MCF 10A (cell line): ENCODE results near the gene TAPBP. TPM values are rescaled to one million over a fixed set of nuclear protein-coding genes. Genes with fewer than 3 reads are reported as not detected.
"Not testable (repeated sequence)": the region's sequence is repeated elsewhere in the genome, so short reads cannot be mapped to it uniquely, and the experiment has no call there.

ENCODE experiments used
- BruUV-seq: library from RNA; stranded (reverse); fragments of 400-500 nt; replicated peaks from 2 replicates; lab custom pipeline; 2021; lab: Mats Ljungman, UMichigan
- CTCF ChIA-PET: fragments of 300-600 bp; sonication (Branson Sonifier 250); formaldehyde crosslinking; extraction: SDS; loops from one replicate; lab custom pipeline; 2021; ENCODE audit warnings: antibody characterized with exemption, inconsistent platforms; lab: Yijun Ruan, JAX
- POLR2A ChIA-PET: fragments of 300-600, 350-650 bp; sonication (Branson Sonifier 250); formaldehyde crosslinking; extraction: SDS; loops from one replicate; lab custom pipeline; 2020; ENCODE audit warnings: antibody characterized with exemption, inconsistent platforms; lab: Yijun Ruan, JAX
- DNase-seq: peaks from one replicate; pipeline ENCODE4 v3.0.0-alpha.2; 2018; ENCODE audit not compliant: unreplicated experiment
- H3K27ac Mint-ChIP-seq: one replicate; pipeline ENCODE4 v1.8.0; 2022; ENCODE audit warnings: mild to moderate bottlenecking, low read depth, mixed read lengths; ENCODE audit not compliant: unreplicated experiment
- H3K27me3 Mint-ChIP-seq: one replicate; pipeline ENCODE4 v1.8.0; 2022; ENCODE audit warnings: mixed read lengths; ENCODE audit not compliant: insufficient read depth, unreplicated experiment
- H3K36me3 Mint-ChIP-seq: one replicate; pipeline ENCODE4 v1.8.0; 2022; ENCODE audit warnings: mild to moderate bottlenecking, moderate library complexity, mixed read lengths; ENCODE audit not compliant: insufficient read depth, unreplicated experiment
- H3K4me1 Mint-ChIP-seq: one replicate; pipeline ENCODE4 v1.8.0; 2022; ENCODE audit warnings: mixed read lengths; ENCODE audit not compliant: insufficient read depth, unreplicated experiment
- H3K4me3 Mint-ChIP-seq: one replicate; pipeline ENCODE4 v1.8.0; 2022; ENCODE audit warnings: mild to moderate bottlenecking, moderate library complexity, mixed read lengths; ENCODE audit not compliant: unreplicated experiment
- H3K9me3 Mint-ChIP-seq: one replicate; pipeline ENCODE4 v1.8.0; 2022; ENCODE audit warnings: mixed read lengths; ENCODE audit not compliant: unreplicated experiment
- intact Hi-C: fragments of 100-400 bp; cut with micrococcal nuclease; formaldehyde crosslinking; loops from 2 replicates; pipeline ENCODE4 v1.14.1; 2022
- total RNA-seq: library from RNA; stranded (reverse); gene quantifications from 2 replicates; pipeline ENCODE4 v1.2.3, GENCODE V29; 2022
- TF ChIP-seq, protein P1 (sequence below): fragments of 200-600 bp; IDR thresholded peaks from one replicate; pipeline ENCODE4 v1.8.0; 2022; ENCODE audit warnings: antibody characterized with exemption, mild to moderate bottlenecking; ENCODE audit not compliant: unreplicated experiment

TAPBP gene
- total RNA-seq, 1 experiment from 2014 or later: 84.9 TPM

DNA sequence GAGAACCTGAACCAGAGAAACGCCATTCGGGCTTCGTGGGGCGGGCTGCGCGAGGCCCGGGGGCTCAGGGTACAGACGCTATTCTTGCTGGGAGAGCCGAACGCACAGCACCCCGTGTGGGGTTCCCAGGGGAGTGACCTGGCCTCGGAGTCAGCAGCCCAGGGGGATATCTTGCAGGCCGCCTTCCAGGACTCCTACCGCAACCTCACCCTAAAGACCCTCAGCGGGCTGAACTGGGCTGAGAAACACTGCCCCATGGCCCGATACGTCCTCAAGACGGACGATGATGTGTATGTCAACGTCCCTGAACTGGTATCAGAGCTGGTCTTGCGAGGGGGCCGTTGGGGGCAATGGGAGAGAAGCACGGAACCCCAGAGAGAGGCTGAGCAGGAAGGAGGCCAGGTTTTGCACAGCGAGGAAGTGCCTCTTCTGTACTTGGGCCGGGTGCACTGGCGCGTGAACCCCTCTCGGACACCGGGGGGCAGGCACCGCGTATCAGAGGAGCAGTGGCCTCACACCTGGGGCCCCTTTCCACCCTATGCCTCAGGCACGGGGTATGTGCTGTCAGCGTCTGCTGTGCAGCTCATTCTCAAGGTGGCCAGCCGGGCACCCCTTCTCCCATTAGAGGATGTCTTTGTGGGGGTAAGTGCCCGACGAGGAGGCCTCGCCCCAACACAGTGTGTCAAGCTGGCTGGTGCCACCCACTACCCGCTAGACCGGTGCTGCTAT is 36.1 kb downstream of the TAPBP start:
- no peaks in the 10 kb centered on the region for H3K9me3 Mint-ChIP-seq
- TF ChIP-seq, protein P1, sequence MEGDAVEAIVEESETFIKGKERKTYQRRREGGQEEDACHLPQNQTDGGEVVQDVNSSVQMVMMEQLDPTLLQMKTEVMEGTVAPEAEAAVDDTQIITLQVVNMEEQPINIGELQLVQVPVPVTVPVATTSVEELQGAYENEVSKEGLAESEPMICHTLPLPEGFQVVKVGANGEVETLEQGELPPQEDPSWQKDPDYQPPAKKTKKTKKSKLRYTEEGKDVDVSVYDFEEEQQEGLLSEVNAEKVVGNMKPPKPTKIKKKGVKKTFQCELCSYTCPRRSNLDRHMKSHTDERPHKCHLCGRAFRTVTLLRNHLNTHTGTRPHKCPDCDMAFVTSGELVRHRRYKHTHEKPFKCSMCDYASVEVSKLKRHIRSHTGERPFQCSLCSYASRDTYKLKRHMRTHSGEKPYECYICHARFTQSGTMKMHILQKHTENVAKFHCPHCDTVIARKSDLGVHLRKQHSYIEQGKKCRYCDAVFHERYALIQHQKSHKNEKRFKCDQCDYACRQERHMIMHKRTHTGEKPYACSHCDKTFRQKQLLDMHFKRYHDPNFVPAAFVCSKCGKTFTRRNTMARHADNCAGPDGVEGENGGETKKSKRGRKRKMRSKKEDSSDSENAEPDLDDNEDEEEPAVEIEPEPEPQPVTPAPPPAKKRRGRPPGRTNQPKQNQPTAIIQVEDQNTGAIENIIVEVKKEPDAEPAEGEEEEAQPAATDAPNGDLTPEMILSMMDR: peak; percentile 13
- DNase-seq: no peak

DNA sequence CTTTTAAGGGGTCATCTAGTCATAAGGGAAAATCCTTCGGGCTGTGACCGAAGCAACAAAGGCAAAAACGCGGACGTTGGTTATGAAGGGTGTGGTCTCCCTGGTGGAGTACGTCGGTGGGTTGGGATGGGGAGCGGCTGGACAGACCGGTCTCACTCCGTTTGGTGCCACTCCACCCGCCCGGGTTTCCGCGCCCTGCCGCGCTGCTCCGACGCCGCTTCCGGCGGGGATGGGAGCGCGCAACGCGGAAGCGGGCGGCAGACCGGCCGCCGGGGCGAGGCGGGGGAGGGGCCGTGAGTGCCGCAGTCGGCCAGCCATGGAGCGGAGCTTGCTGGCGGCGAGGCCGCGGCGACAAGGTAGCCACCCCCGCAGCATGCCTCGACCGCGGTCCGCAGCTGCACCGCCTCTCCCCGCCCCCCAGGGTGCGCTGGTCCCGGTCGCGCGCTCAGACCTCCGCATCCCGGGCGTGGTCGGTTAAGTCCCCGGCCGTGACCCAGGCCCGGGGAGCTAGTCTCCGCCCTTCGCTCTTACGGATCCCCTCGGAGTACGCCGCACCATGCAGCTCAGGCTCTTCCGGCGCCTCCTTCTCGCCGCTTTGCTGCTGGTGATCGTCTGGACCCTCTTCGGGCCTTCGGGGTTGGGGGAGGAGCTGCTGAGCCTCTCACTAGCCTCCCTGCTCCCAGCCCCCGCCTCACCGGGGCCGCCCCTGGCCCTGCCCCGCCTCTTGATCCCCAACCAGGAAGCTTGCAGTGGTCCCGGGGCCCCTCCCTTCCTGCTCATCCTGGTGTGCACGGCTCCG is 36.8 kb downstream of the TAPBP start, which contains the start of gene B3GALT4:
TSS of gene B3GALT4 (plus strand) at position 260 of the 799 bp plus-strand sequence. CDS start at position 557, 297 bp downstream.
- H3K27me3 Mint-ChIP-seq: no peaks in the 10 kb centered on the region
- peaks cover 30% of the 10 kb centered on the region for H3K4me1 Mint-ChIP-seq
- intact Hi-C loops: no loop called here
- no TSS peak for BruUV-seq
- H3K4me3 Mint-ChIP-seq: peak within 1 kb of the TSS; percentile 99
- peaks cover 67% of the 10 kb centered on the region for H3K36me3 Mint-ChIP-seq
- peak; percentile 72 for DNase-seq
- CTCF ChIA-PET: interaction anchor here (0.7 to 2.9 kb wide), 8 partner anchors 10 to 1098 kb away, joined by 3 to 18 read pairs (median 4); partner anchors contain the start of genes PFDN6 and WDR46
- peak within 1 kb of the TSS; percentile 80 for H3K27ac Mint-ChIP-seq
- no peaks in the 10 kb centered on the region for H3K9me3 Mint-ChIP-seq
- TF ChIP-seq, protein P1: peak; percentile 52
- POLR2A ChIA-PET: interaction anchor here (0.6 to 5.6 kb wide), 20 partner anchors 12 to 1625 kb away, joined by 3 to 73 read pairs (median 5); partner anchors contain the start of genes MSH5, PFDN6, RGL2 and RING1

More for the DNA sequence above, 36.1 kb downstream of the TAPBP start:
- H3K27ac Mint-ChIP-seq: no peak overlapping the region
- H3K4me3 Mint-ChIP-seq: peak overlapping the region; percentile 99
- no TSS peak for BruUV-seq
- H3K36me3 Mint-ChIP-seq: peaks cover 61% of the 10 kb centered on the region
- H3K27me3 Mint-ChIP-seq: no peaks in the 10 kb centered on the region
- ChIA-PET CTCF (interaction anchor here (0.7 to 2.9 kb wide), 9 partner anchors 9 to 1098 kb away, joined by 3 to 18 read pairs (median 4); partner anchors contain the start of genes PFDN6 and WDR46), POLR2A (interaction anchor here (0.6 to 5.6 kb wide), 20 partner anchors 11 to 306 kb away, joined by 3 to 73 read pairs (median 6); partner anchors contain the start of genes PFDN6, RGL2, RING1 and WDR46)
- H3K4me1 Mint-ChIP-seq: peaks cover 30% of the 10 kb centered on the region
- intact Hi-C loops: loop anchor here (2.0 kb wide), 1 partner anchor 21 kb away; the partner anchor contains the start of gene RGL2

DNA sequence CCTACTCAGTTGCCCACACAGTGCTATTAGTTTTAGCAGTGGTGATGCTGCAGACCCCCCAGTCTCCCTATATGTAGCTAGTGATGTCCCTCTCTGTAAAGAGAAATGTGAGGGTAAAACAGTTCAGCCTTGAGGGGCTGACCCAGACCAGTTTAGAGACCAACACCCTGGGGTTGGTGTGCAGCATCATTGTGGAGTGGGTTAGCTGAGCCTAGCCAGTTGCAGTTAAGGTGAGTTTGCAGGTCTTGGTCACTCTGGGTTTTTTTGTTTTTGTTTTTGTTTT is 37.4 kb downstream of the TAPBP start:
- H3K4me3 Mint-ChIP-seq: peak overlapping the region; percentile 99
- no TSS peak for BruUV-seq
- no peak for DNase-seq
- ChIA-PET CTCF (interaction anchor here (0.7 to 2.9 kb wide), 4 partner anchors 12 to 191 kb away, joined by 3 to 18 read pairs (median 3); partner anchors contain the start of genes PFDN6 and WDR46), POLR2A (interaction anchor here (0.6 to 5.6 kb wide), 14 partner anchors 12 to 1536 kb away, joined by 3 to 73 read pairs (median 8); partner anchors contain the start of genes MSH5, PFDN6, RGL2 and RING1)
- H3K4me1 Mint-ChIP-seq: peaks cover 30% of the 10 kb centered on the region
- H3K27ac Mint-ChIP-seq: peak overlapping the region; percentile 80
- peaks cover 72% of the 10 kb centered on the region for H3K36me3 Mint-ChIP-seq
- H3K27me3 Mint-ChIP-seq: no peaks in the 10 kb centered on the region
- intact Hi-C loops: no loop called here
- no peaks in the 10 kb centered on the region for H3K9me3 Mint-ChIP-seq
- TF ChIP-seq, protein P1: no peak

DNA sequence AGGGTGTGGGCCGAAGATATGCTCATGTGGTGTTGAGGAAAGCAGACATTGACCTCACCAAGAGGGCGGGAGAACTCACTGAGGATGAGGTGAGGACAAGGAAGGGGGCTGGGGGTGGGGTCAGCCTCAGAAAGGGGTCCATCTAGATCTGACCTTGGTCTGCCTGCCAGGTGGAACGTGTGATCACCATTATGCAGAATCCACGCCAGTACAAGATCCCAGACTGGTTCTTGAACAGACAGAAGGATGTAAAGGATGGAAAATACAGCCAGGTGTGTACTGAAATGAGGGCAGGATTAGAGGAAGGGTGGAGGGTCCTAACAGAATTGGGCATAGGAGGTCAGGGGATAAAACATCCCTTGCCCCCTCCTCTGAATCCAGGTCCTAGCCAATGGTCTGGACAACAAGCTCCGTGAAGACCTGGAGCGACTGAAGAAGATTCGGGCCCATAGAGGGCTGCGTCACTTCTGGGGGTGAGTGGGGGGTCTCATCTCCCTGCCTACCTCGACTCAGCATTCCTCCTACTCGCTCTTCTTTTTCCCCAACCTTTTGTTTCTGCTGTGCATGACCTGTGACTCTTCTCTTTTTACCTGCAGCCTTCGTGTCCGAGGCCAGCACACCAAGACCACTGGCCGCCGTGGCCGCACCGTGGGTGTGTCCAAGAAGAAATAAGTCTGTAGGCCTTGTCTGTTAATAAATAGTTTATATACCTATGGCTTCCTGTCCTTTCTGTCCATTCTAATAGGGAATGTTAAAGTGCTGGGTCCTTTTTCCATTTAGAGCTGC is 37.9 kb downstream of the TAPBP start:
- DNase-seq, BruUV-seq, intact Hi-C loops, H3K9me3 Mint-ChIP-seq, H3K27me3 Mint-ChIP-seq: not testable (repeated sequence)
- ChIA-PET CTCF (interaction anchor here (0.6 to 2.9 kb wide), 5 partner anchors 10 to 382 kb away, joined by 3 to 18 read pairs (median 3); partner anchors contain the start of genes PFDN6 and WDR46), POLR2A (interaction anchor here (0.7 to 5.6 kb wide), 13 partner anchors 13 to 304 kb away, joined by 3 to 73 read pairs (median 10); partner anchors contain the start of genes PFDN6, RGL2, RING1 and WDR46)
- peak overlapping the region; percentile 99 for H3K4me3 Mint-ChIP-seq
- peaks cover 75% of the 10 kb centered on the region for H3K36me3 Mint-ChIP-seq
- H3K27ac Mint-ChIP-seq: peak overlapping the region; percentile 80
- H3K4me1 Mint-ChIP-seq: peaks cover 30% of the 10 kb centered on the region
